ENCODE results near the gene TTK.

TTK gene

GRCh38 chr6:79984261-79984660 is 20.2 kb upstream of the TTK start:
- Histone ChIP-seq H3K36me3 (ENCODE audit: control insufficient read depth in 4 of 4, insufficient read depth in 4 of 4, low read length in 3 of 4) (no peaks in the 10 kb centered on the region), H3K27me3 (replicated peaks in 2 of 5; ENCODE audit: control insufficient read depth in 4 of 5, insufficient read depth in 5 of 5, low read length in 4 of 5) (peaks cover 0 to 2% (median 0%) of the 10 kb centered on the region in 5 experiments), H3K4me3 (ENCODE audit: control insufficient read depth in 1 of 7, extremely low read depth in 1 of 7, insufficient read depth in 4 of 7, low read depth in 2 of 7, low read length in 6 of 7) (no peak overlapping the region), H3K27ac (ENCODE audit: insufficient read depth in 1 of 2, low read depth in 1 of 2, low read length in 2 of 2, poor library complexity in 1 of 2, severe bottlenecking in 2 of 2) (no peak overlapping the region), H3K9me3 (ENCODE audit: control extremely low read depth in 1 of 5, control insufficient read depth in 4 of 5, insufficient read depth in 2 of 5, low read depth in 1 of 5, low read length in 4 of 5) (no peaks in the 10 kb centered on the region), H3K4me1 (ENCODE audit: control extremely low read depth in 1 of 4, control insufficient read depth in 4 of 4, insufficient read depth in 4 of 4, low read length in 3 of 4) (no peaks in the 10 kb centered on the region)
- WGBS (ENCODE audit: insufficient coverage), result 100% methylated on average over 1 of the region's 2 CpGs
- no peak for DNase-seq
- ChIA-PET CTCF (no interaction called here), POLR2A (no interaction called here)

GRCh38 chr6:79985128-79985527 is 19.3 kb upstream of the TTK start:
- peaks cover 0 to 2% (median 0%) of the 10 kb centered on the region in 5 experiments for H3K27me3 ChIP-seq (replicated peaks in 2 of 5; ENCODE audit: control insufficient read depth in 4 of 5, insufficient read depth in 5 of 5, low read length in 4 of 5)
- no peaks in the 10 kb centered on the region for H3K9me3 ChIP-seq (ENCODE audit: control extremely low read depth in 1 of 5, control insufficient read depth in 4 of 5, insufficient read depth in 2 of 5, low read depth in 1 of 5, low read length in 4 of 5)
- POLR2A ChIA-PET, result no interaction called here
- no peak overlapping the region for H3K27ac ChIP-seq (ENCODE audit: insufficient read depth in 1 of 2, low read depth in 1 of 2, low read length in 2 of 2, poor library complexity in 1 of 2, severe bottlenecking in 2 of 2)
- H3K4me1 ChIP-seq (ENCODE audit: control extremely low read depth in 1 of 4, control insufficient read depth in 4 of 4, insufficient read depth in 4 of 4, low read length in 3 of 4), result no peaks in the 10 kb centered on the region
- H3K4me3 ChIP-seq (ENCODE audit: control insufficient read depth in 1 of 7, extremely low read depth in 1 of 7, insufficient read depth in 4 of 7, low read depth in 2 of 7, low read length in 6 of 7), result no peak overlapping the region
- CTCF ChIA-PET, result no interaction called here
- no peaks in the 10 kb centered on the region for H3K36me3 ChIP-seq (ENCODE audit: control insufficient read depth in 4 of 4, insufficient read depth in 4 of 4, low read length in 3 of 4)
- no peak for DNase-seq

DNA sequence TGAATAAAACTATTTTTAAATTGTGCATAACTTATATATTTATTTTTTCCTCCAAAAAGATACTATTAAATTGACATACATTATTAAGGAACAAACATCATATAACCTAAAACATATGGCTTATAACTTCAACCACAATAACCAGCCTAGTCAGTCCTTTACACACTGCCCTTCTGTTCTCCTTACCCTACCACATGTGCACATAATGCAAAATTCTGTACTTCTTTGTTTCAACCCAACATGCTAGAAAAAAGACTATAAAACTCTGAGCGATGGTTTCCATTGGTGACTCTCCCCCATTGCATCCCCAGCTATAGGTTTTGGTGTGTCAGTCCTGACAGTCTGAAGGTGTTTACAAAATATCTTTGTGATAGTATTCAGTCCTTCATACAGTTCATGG is 14.8 kb upstream of the TTK start:
- peaks cover 0 to 3% (median 0%) of the 10 kb centered on the region in 5 experiments for H3K9me3 ChIP-seq (ENCODE audit: control extremely low read depth in 1 of 5, control insufficient read depth in 4 of 5, insufficient read depth in 2 of 5, low read depth in 1 of 5, low read length in 4 of 5)
- CTCF ChIA-PET, result no interaction called here

DNA sequence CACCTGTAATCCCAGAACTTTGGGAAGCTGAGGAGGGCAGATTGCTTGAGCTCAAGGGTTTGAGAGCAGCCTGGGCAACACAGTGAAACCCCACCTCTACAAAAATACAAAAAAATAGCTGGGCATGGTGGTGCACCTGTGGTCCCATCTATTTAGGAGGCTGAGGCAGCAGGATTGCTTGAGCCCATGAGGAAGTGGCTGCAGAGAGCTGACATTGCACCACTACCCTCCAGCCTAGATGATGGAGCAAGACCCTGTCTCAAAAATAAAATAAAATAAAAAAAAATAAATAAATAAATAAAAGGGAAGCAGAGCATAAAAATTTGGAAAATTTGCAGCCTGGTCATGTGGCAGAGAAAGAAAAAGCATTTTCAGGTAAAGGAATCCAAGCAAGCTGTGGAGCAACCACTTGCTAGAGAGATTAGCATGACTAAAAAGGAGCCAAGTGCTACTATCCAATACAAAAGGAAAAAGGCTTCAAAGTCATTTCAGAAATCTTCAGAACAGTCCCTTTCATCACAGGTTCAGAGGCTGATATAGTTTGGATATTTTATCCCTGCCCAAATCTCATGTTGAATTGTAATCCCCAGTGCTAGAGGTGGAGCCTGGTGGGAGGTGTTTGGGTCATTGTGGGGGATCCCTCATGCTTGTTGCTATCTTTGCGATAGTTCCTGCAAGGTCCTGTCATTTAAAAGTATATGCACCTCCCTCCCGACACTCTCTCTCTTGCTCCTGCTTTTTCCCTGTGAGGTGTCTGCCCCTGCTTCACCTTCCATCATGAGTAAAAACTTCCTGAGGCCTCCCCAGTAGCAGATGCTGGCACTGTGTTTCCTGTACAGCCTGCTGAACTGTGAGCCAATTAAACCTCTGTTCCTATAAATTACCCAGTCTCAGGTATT is 11.2 kb upstream of the TTK start:
- CTCF ChIA-PET, result no interaction called here
- POLR2A ChIA-PET, result no interaction called here
- Histone ChIP-seq H3K4me1 (ENCODE audit: control extremely low read depth in 1 of 4, control insufficient read depth in 4 of 4, insufficient read depth in 4 of 4, low read length in 3 of 4) (no peaks in the 10 kb centered on the region), H3K9me3 (ENCODE audit: control extremely low read depth in 1 of 5, control insufficient read depth in 4 of 5, insufficient read depth in 2 of 5, low read depth in 1 of 5, low read length in 4 of 5) (peaks cover 0 to 3% (median 0%) of the 10 kb centered on the region in 5 experiments), H3K27ac (ENCODE audit: insufficient read depth in 1 of 2, low read depth in 1 of 2, low read length in 2 of 2, poor library complexity in 1 of 2, severe bottlenecking in 2 of 2) (no peak overlapping the region), H3K36me3 (ENCODE audit: control insufficient read depth in 4 of 4, insufficient read depth in 4 of 4, low read length in 3 of 4) (no peaks in the 10 kb centered on the region), H3K4me3 (ENCODE audit: control insufficient read depth in 1 of 7, extremely low read depth in 1 of 7, insufficient read depth in 4 of 7, low read depth in 2 of 7, low read length in 6 of 7) (no peak overlapping the region), H3K27me3 (replicated peaks in 2 of 5; ENCODE audit: control insufficient read depth in 4 of 5, insufficient read depth in 5 of 5, low read length in 4 of 5) (no peaks in the 10 kb centered on the region)
- DNase-seq, result no peak
- 90% methylated on average over 2 of the region's 2 CpGs for WGBS (ENCODE audit: insufficient coverage)

More for the DNA sequence above, 14.8 kb upstream of the TTK start:
- H3K4me1 ChIP-seq (ENCODE audit: control extremely low read depth in 1 of 4, control insufficient read depth in 4 of 4, insufficient read depth in 4 of 4, low read length in 3 of 4), result no peaks in the 10 kb centered on the region
- POLR2A ChIA-PET, result no interaction called here
- no peak overlapping the region for H3K27ac ChIP-seq (ENCODE audit: insufficient read depth in 1 of 2, low read depth in 1 of 2, low read length in 2 of 2, poor library complexity in 1 of 2, severe bottlenecking in 2 of 2)
- H3K27me3 ChIP-seq (replicated peaks in 2 of 5; ENCODE audit: control insufficient read depth in 4 of 5, insufficient read depth in 5 of 5, low read length in 4 of 5), result peaks cover 0 to under 1% (median 0%) of the 10 kb centered on the region in 5 experiments
- no peak for DNase-seq
- WGBS (ENCODE audit: insufficient coverage), result 100% methylated on average over 1 of the region's 1 CpG
- no peak overlapping the region for H3K4me3 ChIP-seq (ENCODE audit: control insufficient read depth in 1 of 7, extremely low read depth in 1 of 7, insufficient read depth in 4 of 7, low read depth in 2 of 7, low read length in 6 of 7)
- H3K36me3 ChIP-seq (ENCODE audit: control insufficient read depth in 4 of 4, insufficient read depth in 4 of 4, low read length in 3 of 4), result no peaks in the 10 kb centered on the region

DNA sequence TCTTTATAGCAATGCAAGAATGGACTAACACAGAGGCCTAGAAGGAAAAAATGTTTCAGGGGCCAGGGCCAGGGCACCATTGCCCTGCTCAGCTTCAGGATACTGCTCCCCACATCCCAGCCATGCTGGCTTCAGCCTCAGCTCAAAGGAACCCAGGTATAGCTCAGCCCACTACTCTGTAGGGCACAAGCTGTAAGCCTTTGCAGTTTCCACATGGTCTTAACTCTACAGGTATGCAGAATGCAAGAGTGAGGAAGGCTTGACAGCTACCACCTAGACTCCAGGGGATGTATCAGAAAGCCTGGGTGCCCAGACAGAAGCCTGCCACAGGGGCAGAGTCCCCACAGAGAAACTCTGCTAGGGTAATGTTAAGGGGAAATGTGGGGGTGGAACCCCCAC is 10.5 kb upstream of the TTK start:
- H3K4me3 ChIP-seq (ENCODE audit: control insufficient read depth in 1 of 7, extremely low read depth in 1 of 7, insufficient read depth in 4 of 7, low read depth in 2 of 7, low read length in 6 of 7), result no peak overlapping the region
- DNase-seq, result no peak
- ChIA-PET CTCF (no interaction called here), POLR2A (no interaction called here)
- no peaks in the 10 kb centered on the region for H3K4me1 ChIP-seq (ENCODE audit: control extremely low read depth in 1 of 4, control insufficient read depth in 4 of 4, insufficient read depth in 4 of 4, low read length in 3 of 4)
- H3K9me3 ChIP-seq (ENCODE audit: control extremely low read depth in 1 of 5, control insufficient read depth in 4 of 5, insufficient read depth in 2 of 5, low read depth in 1 of 5, low read length in 4 of 5), result peaks cover 0 to 3% (median 0%) of the 10 kb centered on the region in 5 experiments
- H3K27me3 ChIP-seq (replicated peaks in 2 of 5; ENCODE audit: control insufficient read depth in 4 of 5, insufficient read depth in 5 of 5, low read length in 4 of 5), result peaks cover 0 to 3% (median 0%) of the 10 kb centered on the region in 5 experiments
- H3K27ac ChIP-seq (ENCODE audit: insufficient read depth in 1 of 2, low read depth in 1 of 2, low read length in 2 of 2, poor library complexity in 1 of 2, severe bottlenecking in 2 of 2), result no peak overlapping the region
- no peaks in the 10 kb centered on the region for H3K36me3 ChIP-seq (ENCODE audit: control insufficient read depth in 4 of 4, insufficient read depth in 4 of 4, low read length in 3 of 4)

GRCh38 chr6:79997728-79998127 is 6.7 kb upstream of the TTK start:
- DNase-seq, result no peak
- ChIA-PET POLR2A (no interaction called here), CTCF (no interaction called here)
- no peak overlapping the region for H3K4me3 ChIP-seq (ENCODE audit: control insufficient read depth in 1 of 7, extremely low read depth in 1 of 7, insufficient read depth in 4 of 7, low read depth in 2 of 7, low read length in 6 of 7)
- H3K9me3 ChIP-seq (ENCODE audit: control extremely low read depth in 1 of 5, control insufficient read depth in 4 of 5, insufficient read depth in 2 of 5, low read depth in 1 of 5, low read length in 4 of 5), result no peaks in the 10 kb centered on the region
- peaks cover 0 to 3% (median 0%) of the 10 kb centered on the region in 5 experiments for H3K27me3 ChIP-seq (replicated peaks in 2 of 5; ENCODE audit: control insufficient read depth in 4 of 5, insufficient read depth in 5 of 5, low read length in 4 of 5)
- H3K4me1 ChIP-seq (ENCODE audit: control extremely low read depth in 1 of 4, control insufficient read depth in 4 of 4, insufficient read depth in 4 of 4, low read length in 3 of 4), result no peaks in the 10 kb centered on the region
- H3K36me3 ChIP-seq (ENCODE audit: control insufficient read depth in 4 of 4, insufficient read depth in 4 of 4, low read length in 3 of 4), result no peaks in the 10 kb centered on the region
- no peak overlapping the region for H3K27ac ChIP-seq (ENCODE audit: insufficient read depth in 1 of 2, low read depth in 1 of 2, low read length in 2 of 2, poor library complexity in 1 of 2, severe bottlenecking in 2 of 2)
- WGBS (ENCODE audit: insufficient coverage), result no CpG with 5 or more reads among the region's 1 CpG

DNA sequence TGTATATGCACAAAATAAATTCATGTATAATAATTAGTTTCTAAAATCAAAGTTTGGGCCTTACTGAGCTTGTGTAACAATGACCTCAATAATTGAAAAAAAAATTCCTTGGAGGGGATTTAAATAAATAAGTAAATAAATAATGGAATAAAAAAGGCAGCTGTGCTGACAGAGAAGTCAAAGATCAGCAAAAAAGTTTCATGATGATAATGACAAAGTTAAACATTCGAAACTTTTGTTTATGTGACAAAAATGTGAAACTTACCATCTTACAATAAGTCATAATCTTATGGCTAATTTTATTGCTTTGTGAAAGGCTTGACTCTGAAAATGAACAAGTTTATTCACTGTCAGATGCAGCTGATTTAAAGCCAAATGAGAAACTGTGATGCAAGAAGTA is 3.1 kb upstream of the TTK start:
- no peaks in the 10 kb centered on the region for H3K9me3 ChIP-seq (ENCODE audit: control extremely low read depth in 1 of 5, control insufficient read depth in 4 of 5, insufficient read depth in 2 of 5, low read depth in 1 of 5, low read length in 4 of 5)
- no peak overlapping the region for H3K27ac ChIP-seq (ENCODE audit: insufficient read depth in 1 of 2, low read depth in 1 of 2, low read length in 2 of 2, poor library complexity in 1 of 2, severe bottlenecking in 2 of 2)
- H3K4me3 ChIP-seq (ENCODE audit: control insufficient read depth in 1 of 7, extremely low read depth in 1 of 7, insufficient read depth in 4 of 7, low read depth in 2 of 7, low read length in 6 of 7), result no peak overlapping the region
- no peak for DNase-seq
- no peaks in the 10 kb centered on the region for H3K36me3 ChIP-seq (ENCODE audit: control insufficient read depth in 4 of 4, insufficient read depth in 4 of 4, low read length in 3 of 4)
- WGBS (ENCODE audit: insufficient coverage), result no CpG with 5 or more reads among the region's 1 CpG
- ChIA-PET CTCF (interaction anchor here (0.9 to 1.0 kb wide), 2 partner anchors 55 to 56 kb away, joined by 3 read pairs; no protein-coding TSS in a partner anchor), POLR2A (no interaction called here)
- peaks cover 13 to 18% (median 16%) of the 10 kb centered on the region in 4 experiments for H3K4me1 ChIP-seq (ENCODE audit: control extremely low read depth in 1 of 4, control insufficient read depth in 4 of 4, insufficient read depth in 4 of 4, low read length in 3 of 4)
- peaks cover 0 to 3% (median 0%) of the 10 kb centered on the region in 5 experiments for H3K27me3 ChIP-seq (replicated peaks in 2 of 5; ENCODE audit: control insufficient read depth in 4 of 5, insufficient read depth in 5 of 5, low read length in 4 of 5)

Data from common myeloid progenitor, CD34-positive (primary cell).